BJ (cell line): ENCODE data around the gene FZR1. TPM values are rescaled to one million over a fixed set of nuclear protein-coding genes. Genes with fewer than 3 reads are reported as not detected.

Source experiments
- CTCF ChIA-PET: fragments of 350-600 bp; formaldehyde crosslinking; extraction: SDS; loops from one replicate; lab custom pipeline; 2021; ENCODE audit warnings: antibody characterized with exemption, inconsistent platforms; lab: Yijun Ruan, JAX
- POLR2A ChIA-PET: fragments of 300-600 bp; sonication (Branson Sonifier 250); formaldehyde crosslinking; extraction: SDS; loops from one replicate; lab custom pipeline; 2021; ENCODE audit warnings: antibody characterized with exemption; lab: Charles Lee
- DNase-seq: peaks from one replicate; pipeline ENCODE4 v3.0.0-alpha.2; 2011; ENCODE audit warnings: low read depth
- H3K27me3 ChIP-seq: 2 replicates; pipeline ENCODE4 v1.6.0; 2011; ENCODE audit warnings: low read length; ENCODE audit not compliant: control insufficient read depth, insufficient read depth
- H3K36me3 ChIP-seq: 2 replicates; pipeline ENCODE4 v1.5.1; 2011; ENCODE audit warnings: low read length; ENCODE audit not compliant: control insufficient read depth, insufficient read depth
- H3K4me3 ChIP-seq: 2 replicates; pipeline ENCODE4 v1.5.1; 2011; ENCODE audit warnings: low read depth, mild to moderate bottlenecking, control low read depth, low read length
- CTCF ChIP-seq: IDR thresholded peaks from 2 replicates; pipeline ENCODE4 v1.5.1; 2011; ENCODE audit warnings: low read depth, mild to moderate bottlenecking, control low read depth, inconsistent platforms, low read length, moderate library complexity; ENCODE audit not compliant: insufficient read depth
- polyA plus RNA-seq: library from polyadenylated mRNA; depleted of rRNA; stranded (reverse); fragments of >200 nt; gene quantifications from 2 replicates; pipeline ENCODE4 v1.2.3, GENCODE V29; 2011

The FZR1 gene
- polyA plus RNA-seq, 1 experiment, result 52.3 TPM

GRCh38 chr19:3522421-3523360 lies 16.6 kb downstream of the FZR1 start:
- POLR2A ChIA-PET, result no interaction called here
- CTCF ChIA-PET, result interaction anchor here (1.6 kb wide), 1 partner anchor 24 kb away, joined by 4 read pairs; no protein-coding TSS in a partner anchor
- no peak for DNase-seq
- no peak for TF ChIP-seq CTCF
- Histone ChIP-seq H3K36me3 (peaks cover 38% of the 10 kb centered on the region), H3K27me3 (no peaks in the 10 kb centered on the region), H3K4me3 (no peak overlapping the region)

DNA sequence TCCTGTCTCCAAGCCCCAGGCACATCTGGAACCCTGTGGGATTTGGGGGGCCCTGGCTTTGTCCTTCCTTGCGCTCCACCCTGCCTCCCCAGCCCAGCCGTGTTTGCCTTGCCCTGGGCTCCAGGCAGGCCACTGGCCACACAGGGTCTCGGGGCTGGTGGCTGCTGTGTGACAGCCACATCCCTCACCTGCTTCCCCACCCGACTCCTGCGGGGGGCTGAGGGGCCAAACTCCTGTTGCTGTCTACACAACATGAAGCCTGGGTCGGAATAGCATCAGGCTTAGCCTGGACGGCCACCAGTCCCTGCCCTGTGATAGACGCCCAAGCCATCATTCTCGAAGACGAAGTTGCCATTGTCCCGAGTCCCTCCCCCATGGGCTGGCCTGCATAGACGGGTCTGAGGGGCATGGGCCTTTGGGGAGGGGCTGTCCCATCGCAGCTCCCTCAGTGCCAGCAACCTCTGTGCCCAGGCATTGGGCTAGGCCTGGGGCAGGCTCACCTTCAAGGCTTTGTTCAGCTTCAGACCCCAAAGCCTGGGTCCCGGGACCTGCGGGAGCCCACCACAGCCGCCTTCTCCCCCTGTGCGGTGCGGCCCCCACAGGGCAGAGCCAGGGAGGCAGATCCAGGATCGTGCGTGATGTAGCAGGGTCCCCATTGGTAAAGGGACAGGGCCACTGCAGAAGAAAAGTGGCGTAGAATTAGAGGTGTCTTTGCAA lies 17.4 kb downstream of the FZR1 start:
- H3K27me3 ChIP-seq, result no peaks in the 10 kb centered on the region
- TF ChIP-seq CTCF, result no peak
- H3K4me3 ChIP-seq, result no peak overlapping the region
- no peak for DNase-seq
- ChIA-PET POLR2A (no interaction called here), CTCF (interaction anchor here (1.6 kb wide), 1 partner anchor 24 kb away, joined by 4 read pairs; no protein-coding TSS in a partner anchor)
- H3K36me3 ChIP-seq, result peaks cover 44% of the 10 kb centered on the region

GRCh38 chr19:3524078-3524842 lies 18.1 kb downstream of the FZR1 start:
- POLR2A ChIA-PET, result no interaction called here
- CTCF ChIA-PET, result no interaction called here
- H3K4me3 ChIP-seq, result no peak overlapping the region
- no peak for TF ChIP-seq CTCF
- no peaks in the 10 kb centered on the region for H3K27me3 ChIP-seq
- no peak for DNase-seq
- H3K36me3 ChIP-seq, result peaks cover 42% of the 10 kb centered on the region

GRCh38 chr19:3524904-3525451 lies 18.9 kb downstream of the FZR1 start:
- CTCF ChIA-PET, result no interaction called here

More at GRCh38 chr19:3524904-3525451, 18.9 kb downstream of the FZR1 start:
- POLR2A ChIA-PET, result no interaction called here
- no peak for DNase-seq
- peaks cover 40% of the 10 kb centered on the region for H3K36me3 ChIP-seq
- TF ChIP-seq CTCF, result no peak
- H3K4me3 ChIP-seq, result no peak overlapping the region
- no peaks in the 10 kb centered on the region for H3K27me3 ChIP-seq
